Stimulated activated CD8-positive, alpha-beta memory T cell treated with anti-CD3 and anti-CD28 coated beads, Interleukin-12 subunit alpha, Interleukin-12 subunit beta, amount 100 ng/mL, for 24 hours (primary cell): ENCODE data around the gene COL20A1.
"Not testable (repeated sequence)": the region's sequence is repeated elsewhere in the genome, so short reads cannot be mapped to it uniquely, and the experiment has no call there.

ENCODE experiments used
- DNase-seq: peaks from one replicate; pipeline ENCODE4 v3.0.0-alpha.2; 2020; ENCODE audit errors: extremely low read depth

COL20A1 gene

GRCh38 chr20:63292904-63293303 is at the start of gene COL20A1:
COL20A1 (plus strand) TSS chr20:63293186; CDS start chr20:63295108, 1,922 bp downstream.
- DNase-seq, result no peak

GRCh38 chr20:63243604-63244247 is 49.3 kb upstream of the COL20A1 start:
- no peak for DNase-seq

GRCh38 chr20:63244468-63244867 is 48.5 kb upstream of the COL20A1 start:
- no peak for DNase-seq

GRCh38 chr20:63246490-63247288 is 46.3 kb upstream of the COL20A1 start:
- DNase-seq, result no peak

- DNase-seq, result no peak
These were observed 45.2 kb upstream of the COL20A1 start for GRCh38 chr20:63247671-63248228.

- DNase-seq, result no peak
These were observed 44.0 kb upstream of the COL20A1 start for GRCh38 chr20:63248835-63249591.

- DNase-seq, result no peak
These were observed 43.1 kb upstream of the COL20A1 start for GRCh38 chr20:63249891-63250290.

GRCh38 chr20:63251350-63251749 is 41.6 kb upstream of the COL20A1 start:
- DNase-seq, result not testable (repeated sequence)

- DNase-seq, result no peak
These were observed 40.7 kb upstream of the COL20A1 start for GRCh38 chr20:63252284-63252711.

- no peak for DNase-seq
These were observed 39.9 kb upstream of the COL20A1 start for GRCh38 chr20:63253065-63253437.

GRCh38 chr20:63253438-63254231 is 39.4 kb upstream of the COL20A1 start:
- no peak for DNase-seq

GRCh38 chr20:63254232-63254605 is 38.8 kb upstream of the COL20A1 start, which contains the start of gene NKAIN4:
NKAIN4 (minus strand) TSS chr20:63254463; CDS start chr20:63254450, 13 bp downstream.
- DNase-seq, result no peak

GRCh38 chr20:63254606-63255384 is 38.2 kb upstream of the COL20A1 start:
- DNase-seq, result no peak

GRCh38 chr20:63255931-63256704 is 36.9 kb upstream of the COL20A1 start:
- DNase-seq, result no peak

- no peak for DNase-seq
These were observed 36.0 kb upstream of the COL20A1 start for GRCh38 chr20:63256954-63257353.

- no peak for DNase-seq
These were observed 35.4 kb upstream of the COL20A1 start for GRCh38 chr20:63257629-63258028.

GRCh38 chr20:63258781-63259180 is 34.2 kb upstream of the COL20A1 start:
- no peak for DNase-seq

GRCh38 chr20:63259734-63260460 is 33.1 kb upstream of the COL20A1 start:
- DNase-seq, result no peak

GRCh38 chr20:63260521-63260920 is 32.5 kb upstream of the COL20A1 start:
- DNase-seq, result no peak
